Activated CD8-positive, alpha-beta memory T cell treated with anti-CD3 and anti-CD28 coated beads, Interleukin-2, amount 50 U/mL, for 24 hours (primary cell): ENCODE measurements around the gene ZNF419.
"Not testable (repeated sequence)": the region's sequence is repeated elsewhere in the genome, so short reads cannot be mapped to it uniquely, and the experiment has no call there.

Experiments
- DNase-seq: peaks from one replicate; pipeline ENCODE4 v3.0.0-alpha.2; 2020; ENCODE audit errors: extremely low read depth

The ZNF419 gene

DNA sequence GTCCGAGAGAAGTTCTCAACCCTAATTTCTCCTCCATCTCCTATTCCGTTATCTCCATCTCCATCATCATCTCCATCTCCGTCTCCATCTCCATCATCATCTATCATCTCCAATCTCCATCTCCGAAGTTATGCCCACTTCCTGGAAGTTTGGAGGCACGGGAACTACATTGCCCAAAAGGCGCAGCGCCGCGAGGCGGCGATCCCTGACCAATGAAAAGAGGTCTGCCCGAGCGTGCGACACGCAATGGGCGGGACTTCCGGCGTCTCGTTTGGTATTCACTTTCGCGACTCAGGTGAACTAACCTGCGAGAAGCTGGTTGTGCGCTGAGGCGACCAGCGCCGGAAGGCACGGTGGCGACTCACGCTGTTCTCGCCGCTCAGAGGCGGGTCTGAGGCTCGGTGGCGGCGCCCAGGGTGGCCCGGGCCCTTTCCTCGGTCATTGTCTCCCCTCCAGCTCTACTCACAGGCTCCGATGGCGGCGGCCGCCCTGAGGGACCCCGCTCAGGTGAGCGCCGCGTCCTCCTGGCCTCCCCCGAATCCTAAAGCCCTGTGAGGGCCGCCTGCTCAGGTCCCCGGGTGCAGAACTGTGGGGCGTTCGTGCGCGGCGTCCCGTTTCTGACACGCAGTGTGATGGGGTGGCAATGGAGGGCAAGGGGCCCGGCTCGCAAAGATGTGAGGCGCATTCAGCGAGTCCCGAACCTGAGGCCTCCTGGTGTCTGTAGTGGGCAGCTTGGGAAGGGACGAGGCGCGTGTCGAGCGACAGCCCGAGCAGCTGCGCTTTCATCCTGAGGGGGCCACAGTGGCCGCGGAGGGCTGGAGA, at the start of gene ZNF419:
Gene ZNF419 (plus strand): TSS at position 274 of the 822 bp plus-strand sequence. CDS start 201 bp downstream, at position 475.
- peak; percentile 85 for DNase-seq

DNA sequence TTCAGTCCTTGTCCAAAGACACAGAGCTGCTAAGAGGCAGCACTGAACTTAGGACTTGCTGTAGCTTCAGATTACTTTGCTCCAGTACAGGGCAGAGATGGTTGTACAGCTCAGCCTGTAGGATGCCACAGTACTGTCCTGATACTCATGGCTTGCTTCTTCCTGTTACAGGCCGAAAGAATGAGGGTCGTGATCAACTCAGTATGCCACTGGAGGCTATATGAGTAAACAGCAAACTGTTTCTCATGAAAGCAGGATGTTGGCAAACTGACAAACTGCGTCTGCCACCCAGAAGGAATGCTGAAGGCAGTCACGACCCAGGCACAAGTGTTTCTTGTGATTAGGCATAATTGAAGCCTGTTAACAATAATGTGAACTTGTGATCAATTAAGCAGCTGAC, 49.6 kb upstream of the ZNF419 start:
- DNase-seq: no peak

GRCh38 chr19:57438925-57439324, 48.6 kb upstream of the ZNF419 start:
- no peak for DNase-seq

DNA sequence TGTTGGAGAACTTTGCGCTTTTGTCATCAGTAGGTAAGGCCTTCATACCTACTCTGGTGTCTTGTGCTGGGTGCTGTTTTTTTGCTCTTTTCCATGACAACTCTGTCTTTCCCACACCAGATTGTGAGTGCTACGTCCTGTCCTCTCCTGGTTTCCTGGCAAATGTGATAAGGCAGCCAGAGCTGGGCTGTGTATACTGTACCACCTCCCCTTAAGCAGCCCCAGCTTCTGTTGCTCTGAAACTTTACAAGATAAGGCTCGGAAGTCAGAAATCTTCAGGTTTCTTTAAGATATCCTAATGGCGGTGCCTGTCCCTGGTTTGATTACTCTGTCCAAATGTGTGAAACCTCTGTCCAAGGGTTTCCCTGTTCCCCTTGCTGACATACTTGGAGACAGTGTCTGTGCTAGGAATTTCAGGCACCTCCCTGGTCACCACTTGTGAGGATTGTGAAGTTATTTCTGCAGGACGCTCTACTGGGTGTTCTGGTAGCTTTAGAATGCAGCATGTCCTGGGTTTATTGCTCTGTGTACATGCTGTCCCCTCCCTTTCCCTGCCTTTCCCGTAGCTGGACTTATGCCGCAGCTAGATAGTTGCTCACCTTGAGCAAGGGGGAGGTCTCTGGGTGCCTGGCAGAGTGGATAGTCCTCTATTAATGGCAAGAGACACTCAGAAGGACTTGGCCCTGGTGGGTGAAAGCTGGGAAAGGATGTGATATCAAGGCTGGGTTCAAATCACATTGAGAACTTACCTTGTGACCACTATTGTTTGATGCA, 45.4 kb upstream of the ZNF419 start:
- DNase-seq: no peak

GRCh38 chr19:57443121-57443696, 44.3 kb upstream of the ZNF419 start:
- no peak for DNase-seq

- no peak for DNase-seq
Observed at GRCh38 chr19:57452307-57452706, 35.2 kb upstream of the ZNF419 start.

DNA sequence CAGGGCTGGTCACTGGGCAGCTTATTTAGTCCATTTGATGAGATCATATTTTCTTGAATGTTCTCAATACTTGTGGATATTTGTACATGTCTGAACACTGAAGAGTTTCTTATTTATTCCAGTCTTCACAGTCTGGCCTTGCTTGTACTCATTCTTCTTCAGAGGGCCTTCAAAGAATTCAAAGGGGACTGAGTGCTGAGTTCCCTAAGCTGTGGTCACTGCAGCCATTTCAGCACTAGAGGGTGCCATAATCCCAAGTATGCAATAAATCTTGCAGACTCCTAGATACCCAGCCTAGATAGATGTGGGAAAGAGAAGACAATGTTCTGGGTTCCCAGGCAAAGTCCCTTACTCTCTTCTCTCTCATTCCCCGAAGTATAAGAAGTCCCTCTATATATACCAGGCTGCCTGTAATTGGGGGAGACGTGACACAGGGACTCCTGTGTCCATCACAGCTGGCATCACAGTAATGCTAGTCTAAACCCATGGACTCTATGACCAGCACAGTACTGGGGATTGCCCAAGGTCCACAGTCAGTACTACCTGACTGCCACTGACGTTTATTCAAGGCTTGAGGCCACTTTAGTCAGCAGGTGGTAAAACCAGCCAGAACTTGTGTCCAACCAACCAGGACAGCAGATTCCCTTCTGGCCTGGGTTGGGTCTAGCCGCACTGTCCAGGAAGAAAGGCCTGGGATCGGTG, 21.7 kb upstream of the ZNF419 start:
- DNase-seq: no peak

GRCh38 chr19:57466489-57466888, 21.1 kb upstream of the ZNF419 start:
- no peak for DNase-seq

DNA sequence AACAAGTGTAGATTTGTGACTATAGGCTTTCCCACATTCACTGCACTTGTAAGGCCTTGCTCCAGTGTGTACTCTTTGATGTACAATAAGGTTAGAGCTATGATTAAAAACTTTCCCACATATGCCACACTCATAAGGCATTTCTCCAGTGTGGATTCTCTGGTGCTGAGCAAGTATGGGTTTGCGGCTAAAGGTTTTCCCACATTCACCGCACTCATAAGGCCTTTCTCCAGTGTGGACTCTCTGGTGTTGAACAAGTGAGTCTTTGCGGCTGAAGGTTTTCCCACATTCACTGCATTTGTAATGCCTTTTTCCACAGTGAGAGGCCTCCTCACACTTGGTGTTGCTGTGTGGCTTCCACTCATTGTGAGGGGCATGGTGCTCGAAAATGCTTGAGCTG, 13.9 kb upstream of the ZNF419 start:
- no peak for DNase-seq

DNA sequence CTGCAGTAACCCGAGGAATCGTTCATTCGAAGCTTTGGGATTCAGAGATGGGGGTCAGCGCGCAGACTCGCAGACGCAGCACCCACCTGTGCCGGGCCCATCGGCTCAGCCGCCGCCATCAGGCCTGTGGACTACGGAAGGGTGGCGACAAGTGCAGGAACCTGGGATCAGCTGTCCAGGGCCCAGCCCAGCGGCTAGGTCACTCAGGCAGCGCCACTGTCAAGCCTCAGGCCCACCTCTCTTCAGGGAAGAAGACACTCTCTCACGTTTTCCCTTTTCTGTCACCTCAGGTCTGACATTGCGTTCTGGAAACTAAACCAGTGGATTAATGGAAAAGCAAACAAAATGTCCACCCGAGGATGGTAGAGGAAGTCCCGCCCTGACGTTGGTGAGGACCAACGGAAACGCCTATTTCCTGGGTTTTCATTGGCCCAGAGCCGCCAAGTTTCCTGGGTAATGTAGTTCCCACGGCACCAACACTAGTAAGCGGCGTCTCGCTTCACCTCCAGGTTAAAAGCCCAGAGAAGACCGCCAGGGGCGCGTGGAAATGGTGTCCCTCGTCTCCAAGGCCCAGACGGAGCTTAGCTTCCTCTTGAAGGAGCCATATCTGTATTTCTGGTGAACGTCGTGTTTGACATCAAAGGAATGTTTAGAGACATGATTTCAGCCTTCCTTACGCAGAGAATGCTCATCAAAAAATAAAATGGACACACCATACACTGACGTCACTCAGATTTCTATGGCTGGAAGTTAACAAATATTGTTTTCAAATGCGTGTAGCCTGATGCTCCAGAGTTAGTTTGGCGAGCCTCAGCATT, 10.2 kb upstream of the ZNF419 start, which contains the start of gene ZNF772:
Gene ZNF772 (minus strand): TSS at position 376 of the 818 bp plus-strand sequence. CDS start 257 bp downstream, at position 119.
- DNase-seq: peak; percentile 79

DNA sequence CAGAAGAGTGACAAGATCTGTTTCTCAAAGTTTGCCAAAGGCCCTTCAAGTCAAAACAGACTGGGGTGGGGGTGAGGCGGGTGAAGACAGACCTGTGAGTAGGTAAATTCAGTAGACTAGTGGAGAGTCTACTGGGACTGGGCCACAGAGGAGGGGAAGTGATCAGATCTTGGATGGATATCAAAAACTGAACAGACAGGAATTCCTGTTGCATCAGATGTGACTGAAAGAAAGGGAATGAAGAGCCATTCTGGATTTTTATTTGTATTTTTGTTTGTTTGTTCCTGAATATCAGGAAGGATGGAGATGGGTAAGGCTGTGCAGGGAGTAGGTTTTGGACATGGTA, 722 bp downstream of the ZNF419 start:
- not testable (repeated sequence) for DNase-seq

DNA sequence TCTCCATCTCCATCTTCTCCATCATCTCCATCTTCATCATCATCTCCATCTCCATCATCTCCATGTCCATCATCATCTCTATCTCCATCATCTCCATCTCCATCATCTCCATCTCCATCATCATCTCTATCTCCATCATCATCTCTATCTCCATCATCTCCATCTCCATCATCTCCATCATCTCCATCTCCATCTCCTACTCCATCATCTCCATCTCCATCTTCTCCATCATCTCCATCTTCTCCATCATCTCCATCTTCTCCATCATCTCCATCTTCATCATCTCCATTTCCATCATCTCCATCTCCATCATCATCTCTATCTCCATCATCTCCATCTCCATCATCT, 11.8 kb downstream of the ZNF419 start:
- DNase-seq: not testable (repeated sequence)

GRCh38 chr19:57499680-57500395, 12.3 kb downstream of the ZNF419 start, which contains the start of gene ZNF773:
TSS of gene ZNF773 (plus strand) at chr19:57499938. CDS start at chr19:57500081, 143 bp downstream.
- DNase-seq: peak; percentile 91

- DNase-seq: not testable (repeated sequence)
Observed at GRCh38 chr19:57500400-57500799, 12.8 kb downstream of the ZNF419 start.

DNA sequence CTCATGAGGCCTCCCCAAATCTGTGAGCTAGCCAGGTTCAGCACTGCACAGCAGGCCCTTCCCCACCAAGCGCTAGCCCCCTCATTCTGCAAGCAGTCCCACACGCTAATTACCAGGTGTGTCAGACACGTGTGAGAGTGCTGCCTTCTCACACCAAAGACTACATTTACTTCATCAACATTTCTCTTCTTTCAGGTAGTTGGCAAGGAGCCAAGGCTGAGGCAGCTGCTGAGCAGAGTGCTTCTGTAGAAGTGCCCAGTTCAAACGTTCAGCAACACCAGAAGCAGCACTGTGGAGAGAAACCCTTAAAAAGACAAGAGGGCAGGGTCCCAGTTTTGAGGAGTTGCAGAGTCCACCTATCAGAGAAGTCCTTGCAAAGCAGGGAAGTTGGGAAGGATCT, 18.6 kb downstream of the ZNF419 start:
- DNase-seq: no peak

GRCh38 chr19:57511484-57511883, 23.9 kb downstream of the ZNF419 start:
- DNase-seq: no peak

DNA sequence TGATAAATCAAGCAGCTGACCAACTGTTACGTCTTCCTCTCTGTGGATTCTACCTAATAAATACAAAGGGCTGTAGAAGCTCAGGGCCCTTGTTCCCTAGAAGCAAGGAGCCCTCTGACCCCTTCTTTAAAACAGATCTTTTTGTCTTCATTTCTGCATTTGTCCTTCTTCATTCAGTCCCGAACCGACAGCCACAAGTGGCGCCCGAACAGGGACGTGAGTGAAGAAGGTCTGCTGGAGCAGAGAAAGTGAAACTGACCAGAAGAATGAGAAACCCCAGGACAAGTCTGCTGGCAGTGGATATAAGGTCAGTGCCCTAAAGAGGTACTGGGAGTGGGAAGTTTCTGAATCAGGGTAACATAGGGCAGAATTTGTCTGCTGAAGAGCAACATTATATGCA, 25.3 kb downstream of the ZNF419 start:
- DNase-seq: no peak

- no peak for DNase-seq
Observed at GRCh38 chr19:57515255-57515654, 27.7 kb downstream of the ZNF419 start.

- not testable (repeated sequence) for DNase-seq
Observed at GRCh38 chr19:57518021-57518420, 30.5 kb downstream of the ZNF419 start.

DNA sequence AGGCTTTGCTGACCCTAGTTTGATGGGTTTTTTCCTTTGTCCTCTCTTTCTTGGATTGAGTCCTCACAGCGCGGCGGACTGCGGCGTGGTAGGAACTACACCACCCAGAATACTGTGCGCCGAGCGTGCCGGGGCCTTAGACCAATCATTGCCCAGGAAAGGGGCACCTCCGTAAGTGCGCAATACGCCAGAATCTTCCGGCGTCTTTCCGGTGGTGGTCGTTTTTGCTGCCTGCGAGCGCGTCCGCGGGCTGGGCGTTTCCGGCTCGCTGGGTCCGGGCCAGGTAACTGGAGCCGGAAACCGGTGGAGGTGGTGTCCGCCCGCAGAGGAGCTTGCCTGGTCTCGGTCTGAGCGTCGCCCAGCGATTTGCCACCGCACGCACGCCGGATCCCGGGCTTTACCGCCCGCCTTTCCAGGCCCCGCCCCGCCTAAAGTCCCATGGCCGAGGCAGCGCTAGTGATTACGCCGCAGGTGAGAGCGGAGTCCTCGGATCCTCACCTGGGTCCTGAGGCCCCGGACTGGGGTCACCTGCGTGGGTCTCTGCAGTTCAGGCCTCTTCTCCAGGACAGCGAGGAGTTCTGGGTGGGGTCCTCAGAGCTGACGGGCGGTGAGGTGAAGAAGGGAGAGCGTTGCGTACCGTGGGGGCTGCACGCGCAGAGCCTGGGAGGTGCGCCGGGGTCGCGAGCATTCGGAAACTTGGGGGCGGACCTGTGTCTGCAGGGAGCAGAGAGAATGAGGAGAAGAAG, 39.8 kb downstream of the ZNF419 start, which contains the start of gene ZNF549:
Gene ZNF549 (plus strand): TSS at position 221 of the 746 bp plus-strand sequence. CDS start 218 bp downstream, at position 439.
- peak; percentile 82 for DNase-seq
